Urinary bladder (tissue), 4 donors: ENCODE measurements around the gene OGN. TPM values are rescaled to one million over a fixed set of nuclear protein-coding genes. Genes with fewer than 3 reads are reported as not detected.
"Not testable (repeated sequence)": the region's sequence is repeated elsewhere in the genome, so short reads cannot be mapped to it uniquely, and the experiment has no call there.

Experiments
- DNase-seq: peaks from one replicate; pipeline ENCODE4 v3.0.0-alpha.2; 2015; ENCODE audit errors: extremely low spot score
- H3K27ac ChIP-seq: one replicate; pipeline ENCODE4 v1.5.1; 2013; ENCODE audit warnings: low read depth, mild to moderate bottlenecking, moderate library complexity
- H3K36me3 ChIP-seq: one replicate; pipeline ENCODE4 v1.6.1; 2013; ENCODE audit warnings: mild to moderate bottlenecking, moderate library complexity; ENCODE audit not compliant: insufficient read depth
- H3K4me1 ChIP-seq: one replicate; pipeline ENCODE4 v1.6.1; 2013; ENCODE audit warnings: mild to moderate bottlenecking, moderate library complexity; ENCODE audit not compliant: insufficient read depth
- H3K4me3 ChIP-seq: one replicate; pipeline ENCODE4 v1.5.1; 2013; ENCODE audit warnings: low read depth, low read length
- WGBS: extraction: QIAGEN DNeasy Blood & Tissue Kit; methylation state at CpG from one replicate; pipeline ENCODE4 v1.1.7; 2013; 5-methylcytosine and 5-hydroxymethylcytosine counted together
- polyA plus RNA-seq: library from polyadenylated mRNA; stranded (reverse); fragments of 200-250 nt; gene quantifications from one replicate; pipeline ENCODE4 v1.2.3, GENCODE V29; 2013
- total RNA-seq: library from RNA; depleted of rRNA; stranded (reverse); fragments of >200 nt; gene quantifications from one replicate; pipeline ENCODE4 v1.2.3, GENCODE V29; 2014
- donor health status: healthy with polysubstance abuse.
- donor health status: healthy.

OGN gene
- total and polyA plus RNA-seq, 2 donors, result 19.5 to 822 TPM

DNA sequence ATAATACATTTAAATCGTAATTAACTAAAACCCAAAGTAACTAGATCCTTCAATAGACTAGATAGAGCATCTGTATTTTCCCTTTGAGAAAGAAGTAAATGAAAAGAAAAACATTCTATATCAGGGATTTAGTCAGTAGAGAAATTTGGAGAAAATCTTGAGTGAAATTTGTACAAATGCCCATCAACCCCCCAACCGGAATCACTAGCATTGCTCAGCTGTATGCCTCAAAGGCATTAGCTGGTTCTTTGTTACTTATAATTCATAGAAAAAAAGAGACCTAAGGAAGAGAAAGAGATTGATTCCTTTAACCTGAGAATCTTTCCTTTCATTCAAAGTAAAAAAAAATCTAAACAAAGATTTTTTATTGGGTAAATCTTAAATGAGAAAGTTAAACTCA, 19.2 kb upstream of the OGN start:
- no peak overlapping the region for H3K4me3 ChIP-seq
- no peaks in the 10 kb centered on the region for H3K4me1 ChIP-seq
- no peak for DNase-seq
- WGBS, result 87% methylated on average over 2 of the region's 2 CpGs
- no peaks in the 10 kb centered on the region for H3K36me3 ChIP-seq
- no peak overlapping the region for H3K27ac ChIP-seq

DNA sequence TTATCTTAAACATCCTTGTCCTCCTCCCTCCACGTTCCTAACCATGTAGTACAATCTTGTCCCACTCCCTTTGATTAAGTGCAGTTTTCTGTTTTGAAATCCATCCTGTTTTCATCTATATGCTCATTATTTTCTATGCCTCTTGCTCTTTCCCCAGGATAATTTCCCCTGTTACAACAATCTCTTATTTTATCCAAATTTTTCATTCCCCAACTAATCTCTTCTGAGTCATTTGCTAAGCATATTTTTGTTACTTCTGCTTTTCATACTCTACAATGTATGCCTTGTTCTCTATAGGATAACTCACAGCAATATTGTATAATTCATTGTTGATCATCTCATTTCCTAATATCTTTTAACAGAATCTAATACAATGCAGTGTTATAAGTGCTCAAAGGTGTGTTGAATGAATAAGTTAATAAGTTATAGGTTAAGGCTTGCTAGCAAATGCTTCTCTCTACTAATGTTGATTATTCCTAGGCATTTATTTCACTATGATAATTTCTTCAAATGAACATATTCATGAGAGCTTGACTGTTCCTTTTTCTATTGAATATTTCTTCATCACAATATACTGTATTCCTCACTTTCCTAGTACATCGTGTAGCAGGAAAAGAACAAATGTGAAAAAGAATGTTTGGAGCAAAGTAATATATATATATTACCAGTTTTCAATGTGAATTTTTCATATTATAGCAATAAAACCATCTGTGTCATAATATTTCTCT, 18.4 kb upstream of the OGN start:
- no peak overlapping the region for H3K27ac ChIP-seq
- WGBS, result 77% methylated on average over 2 of the region's 2 CpGs
- H3K4me1 ChIP-seq, result no peaks in the 10 kb centered on the region
- H3K4me3 ChIP-seq, result no peak overlapping the region
- no peaks in the 10 kb centered on the region for H3K36me3 ChIP-seq
- DNase-seq, result no peak

DNA sequence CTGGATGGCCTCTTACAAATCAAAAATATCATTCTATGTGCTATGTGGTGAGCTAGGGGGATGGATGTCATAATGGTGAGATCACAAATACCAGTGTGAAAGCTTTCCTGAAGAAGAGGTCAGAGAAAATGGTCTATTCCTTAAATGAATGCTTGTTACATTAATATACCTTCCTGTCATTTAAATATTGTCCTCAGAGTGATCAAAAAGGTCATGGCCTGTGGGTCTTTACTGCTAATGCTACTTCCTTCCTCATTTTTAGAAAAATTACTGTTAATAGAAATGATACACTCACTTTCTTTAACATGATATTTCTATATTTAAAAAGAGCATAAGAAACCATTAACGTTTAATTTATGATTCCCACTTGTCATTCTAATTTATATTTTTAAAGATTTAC, 10.2 kb upstream of the OGN start:
- no peak for DNase-seq
- peak overlapping the region; percentile 23 for H3K27ac ChIP-seq
- H3K36me3 ChIP-seq, result no peaks in the 10 kb centered on the region
- no peak overlapping the region for H3K4me3 ChIP-seq
- no peaks in the 10 kb centered on the region for H3K4me1 ChIP-seq
- 58% methylated on average over 1 of the region's 1 CpG for WGBS

DNA sequence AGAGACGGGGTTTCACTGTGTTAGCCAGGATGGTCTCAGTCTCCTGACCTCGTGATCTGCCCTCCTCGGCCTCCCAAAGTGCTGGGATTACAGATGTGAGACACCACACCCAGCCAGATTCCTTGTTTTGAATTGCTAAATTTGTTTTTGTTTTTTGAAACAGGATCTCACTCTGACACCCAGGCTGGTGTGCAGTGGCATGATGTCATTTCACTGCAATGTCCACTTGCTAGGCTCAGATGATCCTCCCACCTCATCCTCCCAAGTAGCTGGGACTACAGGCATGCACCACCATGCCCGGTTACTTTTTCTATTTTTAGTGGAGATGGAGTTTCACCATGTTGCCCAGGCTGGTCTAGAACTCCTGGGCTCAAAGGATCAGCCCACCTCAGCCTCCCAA, 6.8 kb upstream of the OGN start:
- not testable (repeated sequence) for H3K36me3 ChIP-seq, H3K4me1 ChIP-seq, H3K4me3 ChIP-seq, H3K27ac ChIP-seq, DNase-seq
- WGBS, result 69% methylated on average over 4 of the region's 4 CpGs

DNA sequence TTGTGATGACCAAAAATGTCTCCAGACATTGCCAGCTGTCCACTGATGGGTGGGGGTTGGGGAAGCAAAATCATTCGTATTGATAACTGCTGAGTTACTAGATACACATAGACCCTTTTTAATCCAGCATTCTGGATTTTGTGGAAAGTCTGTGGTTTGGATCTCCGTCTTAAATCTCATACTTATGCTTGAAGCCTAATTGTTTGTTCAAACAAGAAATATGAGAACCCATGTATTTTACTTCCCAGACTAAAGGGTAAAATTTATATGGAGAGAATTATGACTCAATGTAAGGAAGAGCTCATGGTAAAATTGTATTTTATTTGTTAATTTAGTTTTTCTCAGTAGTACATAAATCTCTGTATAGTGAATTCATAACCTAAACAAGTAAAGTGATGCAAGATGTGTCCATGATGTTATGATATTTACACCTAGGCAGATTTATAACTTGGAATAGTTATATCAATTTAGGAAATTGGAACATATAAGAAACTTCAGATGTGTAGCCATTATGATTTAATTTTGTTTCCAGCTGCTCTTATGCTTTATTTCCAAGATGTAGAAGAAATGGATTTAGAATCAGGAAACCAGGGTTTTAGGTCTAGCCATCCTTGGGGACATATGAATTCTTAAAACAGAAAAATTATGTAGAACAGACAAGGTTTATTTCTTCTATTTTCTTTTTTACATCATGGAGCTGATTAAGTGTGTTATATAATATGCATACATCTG, 4.5 kb upstream of the OGN start:
- H3K36me3 ChIP-seq, result no peaks in the 10 kb centered on the region
- no peaks in the 10 kb centered on the region for H3K4me1 ChIP-seq
- WGBS, result 91% methylated on average over 2 of the region's 2 CpGs
- no peak for DNase-seq
- no peak overlapping the region for H3K27ac ChIP-seq
- H3K4me3 ChIP-seq, result no peak overlapping the region

DNA sequence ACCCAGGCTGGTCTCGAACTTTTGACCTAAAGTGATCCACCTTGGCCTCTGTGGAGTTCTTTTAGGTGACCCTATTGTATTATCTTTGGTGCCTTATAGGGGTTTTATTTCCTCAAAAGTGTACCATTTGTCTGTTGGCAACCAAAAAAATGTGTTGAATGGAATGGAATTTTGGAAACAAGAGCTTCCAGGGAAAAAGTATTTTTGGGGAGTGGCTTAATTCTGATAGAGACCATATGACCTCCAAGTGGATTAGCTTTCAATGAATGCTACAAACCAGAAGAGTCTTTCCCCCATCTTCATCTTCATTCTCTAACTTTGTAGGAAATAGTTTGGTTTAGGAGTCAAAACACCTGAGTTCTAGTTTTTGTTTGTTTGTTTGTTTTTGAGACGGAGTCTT, 3.4 kb upstream of the OGN start:
- no peak overlapping the region for H3K27ac ChIP-seq
- 96% methylated on average over 2 of the region's 2 CpGs for WGBS

DNA sequence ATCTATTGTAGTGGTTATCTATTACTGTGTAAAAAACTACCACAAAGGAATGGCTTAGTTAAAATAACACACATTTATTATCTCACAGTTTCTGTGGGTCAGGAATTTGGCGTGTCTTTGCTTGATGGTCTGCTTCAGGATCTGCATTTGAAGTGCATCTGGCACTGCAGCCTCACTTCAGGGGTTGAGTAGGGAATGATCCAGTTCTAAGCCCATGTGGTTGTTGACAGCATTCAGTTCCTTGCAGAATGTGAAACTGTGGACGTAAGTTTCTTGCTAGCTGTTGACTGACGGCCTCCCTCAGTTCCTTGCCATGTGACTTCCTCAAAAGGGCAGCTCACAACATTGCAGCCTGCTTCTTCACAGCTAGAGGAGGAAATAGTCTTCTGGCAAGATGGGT, 2.1 kb upstream of the OGN start:
- 22% methylated on average over 3 of the region's 3 CpGs for WGBS
- Histone ChIP-seq H3K27ac (no peak overlapping the region), H3K4me3 (no peak overlapping the region), H3K36me3 (no peaks in the 10 kb centered on the region), H3K4me1 (no peaks in the 10 kb centered on the region)
- DNase-seq, result no peak

More for the DNA sequence above, 3.4 kb upstream of the OGN start:
- Histone ChIP-seq H3K4me1 (no peaks in the 10 kb centered on the region), H3K36me3 (no peaks in the 10 kb centered on the region), H3K4me3 (no peak overlapping the region)
- DNase-seq, result no peak

DNA sequence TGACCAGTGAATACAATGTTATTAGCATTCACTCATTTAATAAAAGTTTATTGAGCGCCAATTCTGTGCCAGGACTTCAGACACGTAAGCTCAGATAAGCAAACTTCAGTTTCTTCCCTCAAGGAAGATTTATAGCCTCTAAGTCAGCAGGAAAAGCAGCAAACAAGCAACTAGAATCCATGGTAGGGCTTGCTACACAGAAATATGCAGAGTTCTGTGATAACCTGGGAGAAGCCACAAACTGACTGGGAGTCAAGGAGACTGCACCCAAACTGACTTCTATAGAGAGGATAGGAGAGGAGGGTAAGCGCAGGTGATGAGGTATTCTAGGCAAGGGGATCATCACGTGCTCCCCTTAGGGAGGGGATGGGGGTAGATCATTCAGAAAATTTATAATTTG, 1.4 kb upstream of the OGN start:
- Histone ChIP-seq H3K36me3 (no peaks in the 10 kb centered on the region), H3K4me1 (no peaks in the 10 kb centered on the region), H3K4me3 (no peak overlapping the region), H3K27ac (no peak overlapping the region)
- no peak for DNase-seq
- WGBS, result 41% methylated on average over 4 of the region's 4 CpGs

DNA sequence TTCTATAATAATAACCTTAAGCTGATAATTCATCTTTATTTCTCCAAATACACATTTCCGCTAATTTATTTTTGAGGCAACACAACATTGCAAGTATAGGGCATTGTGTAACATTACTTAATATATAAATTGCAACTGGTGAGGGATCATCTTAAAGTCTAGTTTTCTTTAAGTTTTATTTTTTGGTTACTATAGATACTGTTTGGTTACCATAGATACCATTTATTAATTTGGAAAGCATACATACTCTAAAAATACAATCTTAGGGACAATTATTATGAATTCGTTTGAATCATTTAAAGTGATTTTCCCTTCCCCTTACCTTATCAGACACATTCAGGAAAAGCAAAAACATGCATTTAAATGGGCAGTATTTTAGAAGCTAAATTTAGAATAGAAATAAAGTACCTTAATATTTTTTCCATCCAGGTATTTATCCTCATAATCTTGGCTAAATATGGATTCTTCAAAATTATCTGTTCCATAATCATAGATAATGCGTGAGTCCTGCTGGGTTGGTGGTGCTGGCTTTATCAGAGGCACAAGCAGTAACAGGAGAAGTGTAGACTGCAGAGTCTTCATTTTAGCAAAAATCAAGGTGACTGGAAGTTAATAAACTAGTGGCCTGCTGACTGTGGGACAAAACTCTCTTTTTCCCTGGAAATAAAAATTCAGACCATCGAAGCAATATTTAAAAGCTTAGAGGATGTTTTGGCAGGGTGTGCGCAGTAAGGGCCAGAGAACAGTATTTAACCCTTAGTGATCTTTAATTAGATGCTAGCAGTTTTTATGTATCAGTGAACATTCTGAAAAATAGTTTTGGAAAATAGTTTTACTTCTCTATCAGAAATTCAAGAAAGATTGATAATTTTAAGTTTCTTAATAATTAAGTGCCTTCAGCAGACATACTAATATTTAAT, 1.3 kb downstream of the OGN start:
- 47% methylated on average over 5 of the region's 5 CpGs for WGBS
- no peak overlapping the region for H3K4me3 ChIP-seq
- no peaks in the 10 kb centered on the region for H3K4me1 ChIP-seq
- no peak for DNase-seq
- H3K36me3 ChIP-seq, result no peaks in the 10 kb centered on the region
- H3K27ac ChIP-seq, result no peak overlapping the region

DNA sequence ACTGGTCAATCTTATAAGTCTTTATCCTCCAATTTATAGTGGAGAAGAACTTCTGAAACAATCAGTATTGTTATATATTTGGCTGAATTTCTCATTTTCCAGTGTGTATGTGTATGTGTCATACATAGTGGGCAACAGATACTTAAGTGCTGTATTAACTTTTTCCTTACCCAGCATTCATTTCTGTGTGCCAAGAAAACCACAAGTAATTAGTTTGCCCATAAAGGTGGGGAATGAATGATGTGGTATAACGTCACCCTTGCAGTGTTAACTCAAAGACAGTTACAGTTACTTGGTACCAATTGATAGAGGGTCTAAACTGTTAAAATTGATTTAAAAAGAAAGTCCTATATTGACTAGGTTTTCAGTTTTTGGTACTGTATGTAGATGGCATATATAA, 2.0 kb downstream of the OGN start:
- WGBS, result 55% methylated on average over 1 of the region's 1 CpG
- no peak overlapping the region for H3K27ac ChIP-seq

DNA sequence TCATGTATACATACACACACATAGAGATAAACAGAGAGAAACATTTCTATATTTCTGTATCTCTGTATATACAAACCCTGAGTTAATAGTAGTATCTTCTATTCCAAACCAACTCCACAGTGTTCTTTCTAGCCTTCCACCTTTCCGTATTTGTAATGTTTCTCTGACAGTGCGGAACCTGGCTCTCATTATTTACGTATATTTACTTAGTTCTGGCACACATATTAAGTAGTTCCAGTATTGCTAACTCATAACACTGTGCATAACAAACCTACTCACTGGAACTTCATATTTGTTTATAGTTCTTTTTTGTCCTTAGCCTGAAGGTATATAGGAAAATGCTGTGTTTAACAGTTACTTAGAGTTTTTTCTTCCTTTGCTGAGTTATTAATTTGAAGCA, 6.5 kb downstream of the OGN start:
- WGBS, result 93% methylated on average over 3 of the region's 3 CpGs
- no peaks in the 10 kb centered on the region for H3K36me3 ChIP-seq
- H3K4me1 ChIP-seq, result no peaks in the 10 kb centered on the region
- no peak overlapping the region for H3K4me3 ChIP-seq
- H3K27ac ChIP-seq, result no peak overlapping the region
- DNase-seq, result no peak

More for the DNA sequence above, 2.0 kb downstream of the OGN start:
- no peaks in the 10 kb centered on the region for H3K36me3 ChIP-seq
- DNase-seq, result no peak
- H3K4me1 ChIP-seq, result no peaks in the 10 kb centered on the region
- H3K4me3 ChIP-seq, result no peak overlapping the region

DNA sequence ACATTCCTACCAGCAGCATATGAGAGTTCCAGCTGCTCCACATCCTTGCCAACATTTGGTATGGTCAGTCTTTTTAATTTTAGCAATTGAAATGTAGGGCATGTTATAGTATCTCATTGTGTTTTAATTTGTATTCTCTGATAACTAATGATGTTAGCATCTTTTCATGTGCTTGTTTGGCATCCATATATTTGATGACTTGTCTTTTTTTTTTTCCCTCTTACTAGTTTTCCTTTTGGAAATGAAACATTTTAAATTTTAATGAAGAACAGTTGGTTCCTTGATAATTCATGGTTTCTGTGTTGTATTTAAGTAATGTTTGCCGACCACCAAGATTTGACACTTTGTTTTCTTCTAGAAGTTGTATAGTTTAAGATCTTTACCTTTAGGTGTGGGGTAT, 8.8 kb downstream of the OGN start:
- no peaks in the 10 kb centered on the region for H3K36me3 ChIP-seq
- no peaks in the 10 kb centered on the region for H3K4me1 ChIP-seq
- DNase-seq, result no peak
- no peak overlapping the region for H3K4me3 ChIP-seq
- WGBS, result 95% methylated on average over 1 of the region's 1 CpG
- no peak overlapping the region for H3K27ac ChIP-seq

DNA sequence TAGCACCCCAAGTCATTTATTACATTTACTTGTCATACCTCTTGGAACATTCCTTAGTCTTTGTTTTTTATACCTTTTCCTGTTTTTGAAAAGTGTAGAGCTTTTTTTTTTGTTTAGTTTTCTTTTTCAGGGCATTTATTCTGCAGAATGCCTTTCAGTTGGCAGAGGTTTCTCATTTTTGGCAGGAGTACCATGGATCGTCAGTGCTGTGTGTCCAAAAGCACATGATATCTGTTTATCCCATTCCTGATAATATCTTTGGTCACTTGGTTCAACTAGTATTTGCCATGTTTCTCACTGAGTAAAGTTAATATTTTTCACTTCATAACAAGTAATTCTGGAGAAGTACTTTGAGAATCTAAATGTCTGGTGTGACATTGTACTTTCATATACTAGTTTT, 10.7 kb downstream of the OGN start:
- WGBS, result 15% methylated on average over 1 of the region's 1 CpG
- no peaks in the 10 kb centered on the region for H3K36me3 ChIP-seq
- DNase-seq, result no peak
- no peak overlapping the region for H3K27ac ChIP-seq
- no peaks in the 10 kb centered on the region for H3K4me1 ChIP-seq
- H3K4me3 ChIP-seq, result no peak overlapping the region

DNA sequence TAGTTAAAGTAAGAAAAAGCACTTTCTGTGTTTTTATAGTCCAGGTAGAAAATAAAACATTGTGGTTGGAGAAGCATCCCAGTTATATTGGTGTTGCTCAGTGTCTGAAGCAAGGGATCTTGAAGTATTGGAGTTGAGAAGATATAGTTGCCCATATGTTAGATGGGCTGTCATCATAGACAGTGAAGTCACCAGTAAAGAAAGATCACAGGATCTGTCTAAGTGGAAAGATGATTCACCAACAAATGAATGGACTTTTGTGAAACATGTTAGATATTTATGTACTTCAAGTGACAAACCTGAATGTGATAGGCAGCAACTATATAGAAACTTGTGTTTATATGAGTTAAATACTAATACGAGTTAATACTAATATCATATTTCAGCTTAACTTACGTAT, 11.7 kb downstream of the OGN start:
- Histone ChIP-seq H3K4me1 (no peaks in the 10 kb centered on the region), H3K27ac (no peak overlapping the region), H3K4me3 (no peak overlapping the region), H3K36me3 (no peaks in the 10 kb centered on the region)
- WGBS, result 56% methylated on average over 2 of the region's 2 CpGs
- no peak for DNase-seq
